ENCODE results near the gene ABHD11.
A peak's percentile ranks its signal among the peaks of the same experiment; 100 is the strongest.
"Not testable (repeated sequence)": the region's sequence is repeated elsewhere in the genome, so short reads cannot be mapped to it uniquely, and the experiment has no call there.

The ABHD11 gene

GRCh38 chr7:73737491-73738219 is 947 bp downstream of the ABHD11 start:
- no peaks in the 10 kb centered on the region for H3K9me3 Mint-ChIP-seq
- H3K4me3 Mint-ChIP-seq = peak overlapping the region; percentile 90 to 97
- H3K27me3 Mint-ChIP-seq = peaks cover 0 to 10% of the 10 kb centered on the region in 2 donors
- peak overlapping the region; percentile 98 for H3K27ac Mint-ChIP-seq
- peaks cover 5 to 10% of the 10 kb centered on the region in 2 donors for H3K36me3 Mint-ChIP-seq
- peaks cover 16 to 45% of the 10 kb centered on the region in 2 donors for H3K4me1 Mint-ChIP-seq
- DNase-seq (no peak), ATAC-seq (replicated peaks) (no peak)

GRCh38 chr7:73736885-73737284 is 1.7 kb downstream of the ABHD11 start:
- H3K27ac Mint-ChIP-seq = no peak overlapping the region
- peaks cover 5 to 10% of the 10 kb centered on the region in 2 donors for H3K36me3 Mint-ChIP-seq
- ATAC-seq (replicated peaks) (no peak), DNase-seq (no peak)
- H3K4me1 Mint-ChIP-seq = peaks cover 16 to 40% of the 10 kb centered on the region in 2 donors
- no peaks in the 10 kb centered on the region for H3K9me3 Mint-ChIP-seq
- H3K27me3 Mint-ChIP-seq = peaks cover 0 to 6% of the 10 kb centered on the region in 2 donors
- peak overlapping the region in 1 of 2 donors; percentile 97 for H3K4me3 Mint-ChIP-seq

- DNase-seq = no peak
- Mint-ChIP-seq H3K9me3 (no peaks in the 10 kb centered on the region), H3K4me3 (no peak overlapping the region), H3K4me1 (peaks cover 14 to 35% of the 10 kb centered on the region in 2 donors), H3K27ac (no peak overlapping the region), H3K27me3 (peaks cover 0 to 1% of the 10 kb centered on the region in 2 donors), H3K36me3 (peaks cover 5 to 10% of the 10 kb centered on the region in 2 donors)
- no peak for ATAC-seq (replicated peaks)
Measured at GRCh38 chr7:73735528-73735905, 3.1 kb downstream of the ABHD11 start.

GRCh38 chr7:73734619-73735527 is 3.7 kb downstream of the ABHD11 start:
- no peak overlapping the region for H3K4me3 Mint-ChIP-seq
- H3K4me1 Mint-ChIP-seq = peaks cover 14 to 35% of the 10 kb centered on the region in 2 donors
- DNase-seq (peak; percentile 61), ATAC-seq (replicated peaks) (peak; percentile 39 to 53)
- no peaks in the 10 kb centered on the region for H3K9me3 Mint-ChIP-seq
- H3K27ac Mint-ChIP-seq = no peak overlapping the region
- peaks cover 5 to 10% of the 10 kb centered on the region in 2 donors for H3K36me3 Mint-ChIP-seq
- H3K27me3 Mint-ChIP-seq = peaks cover 0 to 4% of the 10 kb centered on the region in 2 donors

GRCh38 chr7:73732397-73732796 is 6.2 kb downstream of the ABHD11 start:
- Mint-ChIP-seq H3K4me3 (no peak overlapping the region), H3K9me3 (no peaks in the 10 kb centered on the region), H3K27me3 (peaks cover 13 to 14% of the 10 kb centered on the region in 2 donors), H3K27ac (no peak overlapping the region), H3K4me1 (peaks cover 6 to 20% of the 10 kb centered on the region in 2 donors), H3K36me3 (peaks cover 5 to 10% of the 10 kb centered on the region in 2 donors)
- ATAC-seq (replicated peaks) = no peak
- no peak for DNase-seq

- no peak for ATAC-seq (replicated peaks)
- H3K4me1 Mint-ChIP-seq = peaks cover 6 to 9% of the 10 kb centered on the region in 2 donors
Measured at GRCh38 chr7:73730485-73730884, 8.1 kb downstream of the ABHD11 start.

GRCh38 chr7:73728551-73728950 is 10.1 kb downstream of the ABHD11 start:
- ATAC-seq (replicated peaks) (no peak), DNase-seq (no peak)
- Mint-ChIP-seq H3K4me3 (no peak overlapping the region), H3K4me1 (no peaks in the 10 kb centered on the region), H3K9me3 (no peaks in the 10 kb centered on the region), H3K27me3 (peaks cover 18 to 21% of the 10 kb centered on the region in 2 donors), H3K27ac (no peak overlapping the region), H3K36me3 (no peaks in the 10 kb centered on the region)

More at GRCh38 chr7:73730485-73730884, 8.1 kb downstream of the ABHD11 start:
- DNase-seq = no peak
- H3K36me3 Mint-ChIP-seq = no peaks in the 10 kb centered on the region
- no peaks in the 10 kb centered on the region for H3K9me3 Mint-ChIP-seq
- no peak overlapping the region for H3K4me3 Mint-ChIP-seq
- H3K27ac Mint-ChIP-seq = no peak overlapping the region
- peaks cover 13 to 14% of the 10 kb centered on the region in 2 donors for H3K27me3 Mint-ChIP-seq

- no peaks in the 10 kb centered on the region for H3K9me3 Mint-ChIP-seq
- H3K27ac Mint-ChIP-seq = no peak overlapping the region
- no peak for ATAC-seq (replicated peaks)
- DNase-seq = no peak
- H3K4me1 Mint-ChIP-seq = no peaks in the 10 kb centered on the region
- H3K4me3 Mint-ChIP-seq = no peak overlapping the region
- H3K36me3 Mint-ChIP-seq = no peaks in the 10 kb centered on the region
- H3K27me3 Mint-ChIP-seq = peaks cover 18 to 21% of the 10 kb centered on the region in 2 donors
Measured at GRCh38 chr7:73727952-73728351, 10.7 kb downstream of the ABHD11 start.

- Mint-ChIP-seq H3K4me1 (no peaks in the 10 kb centered on the region), H3K27ac (no peak overlapping the region), H3K9me3 (no peaks in the 10 kb centered on the region), H3K36me3 (no peaks in the 10 kb centered on the region), H3K4me3 (no peak overlapping the region), H3K27me3 (peaks cover 24 to 34% of the 10 kb centered on the region in 2 donors)
- DNase-seq (no peak), ATAC-seq (replicated peaks) (peak; percentile 17 to 24)
Measured at GRCh38 chr7:73726083-73726466, 12.5 kb downstream of the ABHD11 start.

GRCh38 chr7:73723813-73724212 is 14.8 kb downstream of the ABHD11 start:
- H3K9me3 Mint-ChIP-seq = no peaks in the 10 kb centered on the region
- H3K4me3 Mint-ChIP-seq = no peak overlapping the region
- peaks cover 0 to under 1% of the 10 kb centered on the region in 2 donors for H3K4me1 Mint-ChIP-seq
- H3K36me3 Mint-ChIP-seq = no peaks in the 10 kb centered on the region
- DNase-seq = no peak
- no peak overlapping the region for H3K27ac Mint-ChIP-seq
- ATAC-seq (replicated peaks) = no peak
- peaks cover 29 to 44% of the 10 kb centered on the region in 2 donors for H3K27me3 Mint-ChIP-seq

- DNase-seq (no peak), ATAC-seq (replicated peaks) (no peak)
- Mint-ChIP-seq H3K27me3 (peaks cover 23 to 34% of the 10 kb centered on the region in 2 donors), H3K36me3 (no peaks in the 10 kb centered on the region), H3K4me1 (peaks cover 8 to 10% of the 10 kb centered on the region in 2 donors), H3K4me3 (no peak overlapping the region), H3K27ac (no peak overlapping the region), H3K9me3 (no peaks in the 10 kb centered on the region)
Measured at GRCh38 chr7:73722785-73723184, 15.8 kb downstream of the ABHD11 start.

GRCh38 chr7:73722182-73722581 is 16.4 kb downstream of the ABHD11 start:
- peaks cover 25 to 31% of the 10 kb centered on the region in 2 donors for H3K27me3 Mint-ChIP-seq
- not testable (repeated sequence) for ATAC-seq (replicated peaks); DNase-seq; H3K4me3 Mint-ChIP-seq; H3K27ac Mint-ChIP-seq; H3K36me3 Mint-ChIP-seq; H3K9me3 Mint-ChIP-seq
- H3K4me1 Mint-ChIP-seq = peaks cover 11 to 16% of the 10 kb centered on the region in 2 donors

GRCh38 chr7:73721377-73721817 is 17.2 kb downstream of the ABHD11 start:
- Mint-ChIP-seq H3K27me3 (peaks cover 31 to 36% of the 10 kb centered on the region in 2 donors), H3K36me3 (no peaks in the 10 kb centered on the region), H3K27ac (no peak overlapping the region), H3K9me3 (no peaks in the 10 kb centered on the region), H3K4me3 (no peak overlapping the region), H3K4me1 (peaks cover 16 to 22% of the 10 kb centered on the region in 2 donors)
- DNase-seq (no peak), ATAC-seq (replicated peaks) (no peak)

GRCh38 chr7:73720443-73720842 is 18.2 kb downstream of the ABHD11 start:
- not testable (repeated sequence) for H3K36me3 Mint-ChIP-seq; H3K9me3 Mint-ChIP-seq; ATAC-seq (replicated peaks); DNase-seq; H3K27ac Mint-ChIP-seq
- peaks cover 22 to 31% of the 10 kb centered on the region in 2 donors for H3K4me1 Mint-ChIP-seq
- peak overlapping the region; percentile 71 to 72 for H3K4me3 Mint-ChIP-seq
- H3K27me3 Mint-ChIP-seq = peaks cover 38 to 46% of the 10 kb centered on the region in 2 donors
